ENCODE data around the gene ALG11.

GRCh38 chr13:52067237-52067636 is 55.0 kb downstream of the ALG11 start:
- TF ChIP-seq POLR2A (IDR thresholded peaks at IDR 0.05) (no peak), CTCF (IDR thresholded peaks at IDR 0.05) (no peak)

Data from right lobe of liver (tissue), 4 donors.